ENCODE results near the gene TEDC2. TPM values are rescaled to one million over a fixed set of nuclear protein-coding genes. Genes with fewer than 3 reads are reported as not detected.
A peak's percentile ranks its signal among the peaks of the same experiment; 100 is the strongest.

The TEDC2 gene
- polyA plus RNA-seq, 2 of the 4 experiments (the other 2 are of a cell fraction): 9.5 to 22.6 TPM

DNA sequence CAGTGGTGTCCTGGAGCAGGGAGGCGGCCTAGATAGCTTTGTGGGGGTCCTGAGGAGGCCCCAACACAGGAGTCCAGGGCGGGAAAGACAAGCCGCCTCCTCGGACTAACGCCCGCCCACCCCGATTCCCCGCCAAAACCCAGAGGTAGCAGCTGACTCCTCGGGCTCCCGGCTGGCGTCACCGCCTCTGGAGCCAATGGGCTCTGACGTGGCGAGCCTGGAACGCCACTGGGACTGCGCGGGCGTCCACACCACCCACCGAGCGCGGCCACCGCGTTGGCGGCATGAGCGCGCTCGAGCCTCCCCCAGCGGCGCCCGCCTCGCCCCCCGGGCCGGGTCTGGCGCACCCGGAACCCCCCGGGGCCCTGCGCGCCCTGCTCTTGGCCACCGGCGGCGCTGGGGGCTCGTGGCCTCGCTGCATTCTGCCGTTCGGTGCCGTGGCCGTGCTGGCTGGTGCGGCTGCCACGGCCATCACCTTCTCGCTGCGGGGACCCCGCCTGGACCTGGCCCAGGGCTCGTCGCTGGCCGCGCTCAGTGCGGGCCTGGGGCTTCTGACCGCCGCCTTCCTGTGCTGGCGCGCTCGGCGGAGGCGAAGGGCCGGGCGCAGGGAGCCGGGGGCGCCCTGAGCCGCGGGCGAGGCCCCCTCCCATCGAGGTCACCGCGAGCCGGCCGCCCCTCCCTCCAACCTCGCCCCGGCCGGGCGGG is 7.8 kb downstream of the TEDC2 start:
- Histone ChIP-seq H3K4me3 (peak overlapping the region; percentile 53), H3K4me2 (peak overlapping the region; percentile 100), H3K9me3 (no peaks in the 10 kb centered on the region), H3K27ac (peak overlapping the region; percentile 82 to 85), H3K4me1 (peaks cover 29% of the 10 kb centered on the region)
- ATAC-seq: peak; percentile 67 to 69
- TF ChIP-seq PBX3 (IDR thresholded peaks at IDR 0.05): no peak; the same call in 1 of the 2 replicates
- TF ChIP-seq, protein P1, sequence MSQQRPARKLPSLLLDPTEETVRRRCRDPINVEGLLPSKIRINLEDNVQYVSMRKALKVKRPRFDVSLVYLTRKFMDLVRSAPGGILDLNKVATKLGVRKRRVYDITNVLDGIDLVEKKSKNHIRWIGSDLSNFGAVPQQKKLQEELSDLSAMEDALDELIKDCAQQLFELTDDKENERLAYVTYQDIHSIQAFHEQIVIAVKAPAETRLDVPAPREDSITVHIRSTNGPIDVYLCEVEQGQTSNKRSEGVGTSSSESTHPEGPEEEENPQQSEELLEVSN (IDR thresholded peaks at IDR 0.05; ENCODE audit: borderline replicate concordance, low read depth): peak; percentile 86; the same call in 1 of the 2 replicates
- TF ChIP-seq KDM1A (IDR thresholded peaks at IDR 0.05; ENCODE audit: low read depth): no peak
- peak; percentile 40 for TF ChIP-seq POLR2A (IDR thresholded peaks at IDR 0.05; ENCODE audit: low read length)
- TF ChIP-seq ZNF302 (CRISPR knock-in tag; IDR thresholded peaks at IDR 0.05): no peak
- TF ChIP-seq TP53 (CRISPR knock-in tag; IDR thresholded peaks at IDR 0.05): 0 out of 2 replicates have a peak, but pooled peaks have one; percentile 51
- FAIRE-seq: no peak
- ChIA-PET CTCF (interaction anchor here (1.1 to 1.7 kb wide), 6 partner anchors 13 to 117 kb away, joined by 3 to 13 read pairs (median 4); no protein-coding TSS in a partner anchor), POLR2A (interaction anchor here (0.6 kb wide), 1 partner anchor 19 kb away, joined by 3 read pairs; no protein-coding TSS in a partner anchor)
- peak; percentile 60 to 87 for DNase-seq (ENCODE audit: low read depth in 1 of 2, low spot score in 1 of 2)
- 14% methylated on average over 11 of the region's 80 CpGs for WGBS (ENCODE audit: missing lambda C conversion rate)

DNA sequence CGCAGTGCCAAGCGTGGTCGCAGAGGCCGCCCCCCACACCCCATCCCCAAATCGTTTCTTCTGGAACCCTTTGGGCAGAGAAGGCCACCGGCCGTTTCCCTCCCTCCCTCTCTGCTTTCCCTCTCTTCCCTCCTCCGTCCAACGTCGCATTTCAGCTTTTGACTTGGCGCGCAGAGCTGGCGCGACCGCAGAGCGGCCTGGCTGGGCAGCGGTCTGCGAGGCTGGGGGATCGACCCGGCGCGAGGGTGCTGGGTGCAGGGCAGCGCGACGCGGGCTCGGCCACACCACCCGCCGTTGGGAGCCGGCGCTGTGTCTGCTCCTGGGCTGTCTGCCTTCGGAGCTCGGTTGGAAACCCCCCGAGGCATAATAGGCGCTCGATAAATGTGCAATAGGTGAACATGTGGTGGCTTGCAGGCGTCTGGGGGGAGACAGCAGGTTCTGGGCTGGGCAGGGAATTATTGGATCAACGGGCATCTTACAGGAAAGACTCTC is 8.4 kb downstream of the TEDC2 start:
- peak; percentile 21 to 44; a peak in 5 of 6 replicates for ATAC-seq
- CTCF ChIA-PET: interaction anchor here (1.1 to 1.7 kb wide), 6 partner anchors 9 to 117 kb away, joined by 3 to 13 read pairs (median 4); partner anchors contain the start of gene TEDC2
- peaks cover 34% of the 10 kb centered on the region for H3K4me1 ChIP-seq
- FAIRE-seq: no peak
- 3% methylated on average over 17 of the region's 38 CpGs for WGBS (ENCODE audit: missing lambda C conversion rate)
- peak overlapping the region; percentile 53 for H3K4me3 ChIP-seq
- H3K4me2 ChIP-seq: peak overlapping the region; percentile 100
- POLR2A ChIA-PET: no interaction called here
- peak overlapping the region; percentile 82 to 85 for H3K27ac ChIP-seq
- no peaks in the 10 kb centered on the region for H3K9me3 ChIP-seq
- DNase-seq (ENCODE audit: low read depth in 1 of 2, low spot score in 1 of 2): peak in 1 of 2 experiments; percentile 23
- TF ChIP-seq, protein P2, sequence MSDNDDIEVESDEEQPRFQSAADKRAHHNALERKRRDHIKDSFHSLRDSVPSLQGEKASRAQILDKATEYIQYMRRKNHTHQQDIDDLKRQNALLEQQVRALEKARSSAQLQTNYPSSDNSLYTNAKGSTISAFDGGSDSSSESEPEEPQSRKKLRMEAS (IDR thresholded peaks at IDR 0.05): peak; percentile 68; the same call in 1 of the 2 replicates
- no peak for TF ChIP-seq ZNF302 (CRISPR knock-in tag; IDR thresholded peaks at IDR 0.05)
- TF ChIP-seq RNF2 (IDR thresholded peaks at IDR 0.05; ENCODE audit: borderline replicate concordance, low read depth): no peak
- TF ChIP-seq ZFP36 (IDR thresholded peaks at IDR 0.05; ENCODE audit: borderline replicate concordance, partially characterized antibody): no peak
- TF ChIP-seq POLR2A (IDR thresholded peaks at IDR 0.05; ENCODE audit: low read length): peak; percentile 17; the same call in 1 of the 2 replicates
- TF ChIP-seq ESRRA (IDR thresholded peaks at IDR 0.05; ENCODE audit: borderline replicate concordance, low read length): no peak
- no peak for TF ChIP-seq MAZ (IDR thresholded peaks at IDR 0.05; ENCODE audit: borderline replicate concordance, low read depth, low read length)
- no peak for TF ChIP-seq KDM5A (IDR thresholded peaks at IDR 0.05)
- no peak for TF ChIP-seq NPAS2 (CRISPR knock-in tag; IDR thresholded peaks at IDR 0.05; ENCODE audit: borderline replicate concordance)
- no peak for TF ChIP-seq EHMT2 (IDR thresholded peaks at IDR 0.05; ENCODE audit: low read depth)
- no peak for TF ChIP-seq ZSCAN20 (CRISPR knock-in tag; IDR thresholded peaks at IDR 0.05)
- TF ChIP-seq HEYL (CRISPR knock-in tag; IDR thresholded peaks at IDR 0.05): no peak
- no peak for TF ChIP-seq FOSB (CRISPR knock-in tag; IDR thresholded peaks at IDR 0.05)
- TF ChIP-seq MYC (IDR thresholded peaks at IDR 0.05; ENCODE audit: borderline replicate concordance, low read length): no peak
- TF ChIP-seq NFE2L2 (conservative IDR thresholded peaks at IDR 0.05; ENCODE audit: low read length): no peak
- peak; percentile 60; the same call in 1 of the 2 replicates for TF ChIP-seq PBX3 (IDR thresholded peaks at IDR 0.05)
- no peak for TF ChIP-seq CHD4 (IDR thresholded peaks at IDR 0.05; ENCODE audit: borderline replicate concordance)
- no peak for TF ChIP-seq CEBPB (IDR thresholded peaks at IDR 0.05)
- no peak for TF ChIP-seq HES2 (IDR thresholded peaks at IDR 0.05)
- TF ChIP-seq, protein P1 (IDR thresholded peaks at IDR 0.05; ENCODE audit: borderline replicate concordance, low read depth): peak; percentile 85
- no peak for TF ChIP-seq ZC3H11A (IDR thresholded peaks at IDR 0.05)
- TF ChIP-seq ATOH8 (CRISPR knock-in tag; IDR thresholded peaks at IDR 0.05; ENCODE audit: low read depth): no peak
- no peak for TF ChIP-seq REST (IDR thresholded peaks at IDR 0.05)
